B cell (primary cell): Measurements from ENCODE around the gene PAM.

Experiments
- CTCF ChIP-seq: fragments of 200-600 bp; IDR thresholded peaks from one replicate; pipeline ENCODE4 v1.8.0; 2022; ENCODE audit warnings: antibody characterized with exemption, mild to moderate bottlenecking
- EZH2 ChIP-seq: IDR thresholded peaks from 2 replicates; pipeline ENCODE4 v1.6.1; 2012; ENCODE audit warnings: borderline replicate concordance, low read depth, mild to moderate bottlenecking, moderate library complexity, low read length; ENCODE audit not compliant: insufficient read depth, poor library complexity, severe bottlenecking

- TF ChIP-seq CTCF (no peak), EZH2 (no peak)
Measured at GRCh38 chr5:102830241-102830640, 75.1 kb downstream of the PAM start.
